GM18498 (cell line): Measurements from ENCODE around the gene CYP2S1.
"Not testable (repeated sequence)": the region's sequence is repeated elsewhere in the genome, so short reads cannot be mapped to it uniquely, and the experiment has no call there.

Experiments used
- ATAC-seq: cut with Tn5 transposase; IDR thresholded peaks from one replicate; pipeline ENCODE4 v1.9.1; 2021; ENCODE audit warnings: mild to moderate bottlenecking, moderate library complexity; ENCODE audit not compliant: unreplicated experiment

The CYP2S1 gene

DNA sequence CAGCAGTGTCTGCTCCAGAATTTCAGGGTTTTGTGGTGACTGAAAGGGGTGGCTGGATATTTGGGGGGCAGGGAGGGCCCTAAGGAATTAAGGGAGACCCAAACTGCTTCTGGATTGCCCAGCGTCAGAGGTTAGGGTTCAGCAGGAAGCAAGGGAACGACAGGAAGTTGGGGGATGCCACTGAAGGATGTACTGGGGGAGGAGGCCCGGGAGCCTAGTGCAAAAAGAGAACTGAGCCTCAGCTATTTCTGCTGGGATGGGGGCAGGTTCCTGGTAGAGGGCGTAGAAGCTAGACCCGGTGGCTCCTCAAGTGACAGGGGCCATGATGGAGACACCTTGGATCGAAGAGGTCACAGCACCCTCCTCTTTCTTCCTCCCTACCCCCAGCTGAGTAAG is 1.1 kb downstream of the CYP2S1 start:
- ATAC-seq, result no peak

DNA sequence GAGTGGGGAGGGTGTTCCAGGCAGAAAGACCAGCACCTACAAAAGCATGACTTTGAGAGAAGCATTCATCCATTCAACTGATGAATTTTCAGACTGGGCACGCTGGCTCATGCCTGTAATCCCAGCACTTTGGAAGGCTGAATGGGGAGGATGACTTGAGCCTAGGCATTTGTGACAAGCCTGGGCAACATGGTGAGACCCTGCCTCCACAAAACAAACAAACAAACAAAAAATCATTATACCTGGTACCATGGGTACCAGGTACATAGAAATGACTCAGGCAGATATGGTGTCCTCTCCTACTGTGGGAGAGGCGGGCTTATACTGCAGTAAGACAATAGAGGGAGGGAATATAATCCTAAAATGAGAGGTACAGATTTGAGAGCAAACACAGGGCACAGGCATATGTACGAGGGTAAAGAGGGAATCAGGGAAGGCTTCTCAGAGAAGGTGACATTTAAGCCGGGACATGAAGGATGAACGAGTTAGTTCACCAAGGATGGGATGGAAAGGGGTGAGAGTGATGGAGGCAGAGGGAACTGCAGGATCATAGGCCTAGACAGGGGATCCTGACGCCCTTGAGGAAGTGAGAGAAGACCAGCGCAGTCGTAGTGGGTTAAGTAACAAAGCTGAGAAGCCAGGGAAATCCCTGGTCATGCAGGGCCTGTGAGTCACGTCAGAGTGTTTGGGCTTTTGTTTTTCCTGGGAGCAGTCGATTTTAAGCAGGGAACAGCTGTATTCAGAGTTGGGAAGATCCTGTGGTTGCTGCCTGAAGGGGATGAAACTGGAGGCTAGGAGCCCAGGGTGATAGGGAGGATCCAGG is 2.9 kb downstream of the CYP2S1 start:
- ATAC-seq, result no peak

DNA sequence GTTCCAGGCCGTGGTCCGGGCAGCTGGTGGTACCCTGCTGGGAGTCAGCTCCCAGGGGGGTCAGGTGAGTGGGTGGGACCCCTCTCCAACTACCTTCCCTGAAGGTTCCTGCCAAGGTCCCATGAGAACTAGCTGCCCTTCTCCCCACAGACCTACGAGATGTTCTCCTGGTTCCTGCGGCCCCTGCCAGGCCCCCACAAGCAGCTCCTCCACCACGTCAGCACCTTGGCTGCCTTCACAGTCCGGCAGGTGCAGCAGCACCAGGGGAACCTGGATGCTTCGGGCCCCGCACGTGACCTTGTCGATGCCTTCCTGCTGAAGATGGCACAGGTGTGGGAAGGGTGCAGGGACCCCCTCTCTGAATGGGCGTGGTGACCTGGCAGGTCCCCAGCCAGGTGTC is 5.5 kb downstream of the CYP2S1 start:
- ATAC-seq, result no peak

DNA sequence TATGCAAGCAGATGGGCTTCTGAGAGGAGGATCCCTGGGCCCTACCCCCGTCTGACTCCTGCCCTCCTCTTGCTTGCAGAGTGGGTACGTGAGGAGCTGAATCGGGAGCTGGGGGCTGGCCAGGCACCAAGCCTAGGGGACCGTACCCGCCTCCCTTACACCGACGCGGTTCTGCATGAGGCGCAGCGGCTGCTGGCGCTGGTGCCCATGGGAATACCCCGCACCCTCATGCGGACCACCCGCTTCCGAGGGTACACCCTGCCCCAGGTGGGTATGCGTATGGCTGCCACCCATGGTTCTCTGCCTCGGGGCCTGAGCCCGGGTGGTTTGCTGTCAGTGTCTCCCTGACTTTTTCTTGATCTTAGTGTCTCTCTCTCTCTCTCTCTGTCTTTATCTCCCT is 10.4 kb downstream of the CYP2S1 start:
- no peak for ATAC-seq

DNA sequence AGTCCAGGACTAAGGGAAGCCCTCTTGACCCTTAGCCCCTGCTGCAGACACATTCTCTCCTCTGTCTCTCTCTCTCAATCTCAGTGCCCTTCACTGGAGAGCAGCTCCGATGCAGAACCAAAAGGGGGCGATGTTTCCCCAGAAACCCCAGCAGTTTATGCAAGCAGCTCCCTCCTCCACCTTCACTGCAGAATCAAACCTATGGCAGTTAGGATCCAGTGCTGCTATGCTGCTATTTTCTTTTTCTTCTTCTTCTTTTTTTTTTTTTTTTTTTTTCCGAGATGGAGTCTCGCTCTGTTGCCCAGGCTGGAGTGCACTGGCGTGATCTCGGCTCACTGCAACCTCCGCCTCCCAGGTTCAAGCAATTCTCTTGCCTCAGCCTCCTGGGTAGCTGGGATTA is 11.3 kb downstream of the CYP2S1 start:
- ATAC-seq, result not testable (repeated sequence)

DNA sequence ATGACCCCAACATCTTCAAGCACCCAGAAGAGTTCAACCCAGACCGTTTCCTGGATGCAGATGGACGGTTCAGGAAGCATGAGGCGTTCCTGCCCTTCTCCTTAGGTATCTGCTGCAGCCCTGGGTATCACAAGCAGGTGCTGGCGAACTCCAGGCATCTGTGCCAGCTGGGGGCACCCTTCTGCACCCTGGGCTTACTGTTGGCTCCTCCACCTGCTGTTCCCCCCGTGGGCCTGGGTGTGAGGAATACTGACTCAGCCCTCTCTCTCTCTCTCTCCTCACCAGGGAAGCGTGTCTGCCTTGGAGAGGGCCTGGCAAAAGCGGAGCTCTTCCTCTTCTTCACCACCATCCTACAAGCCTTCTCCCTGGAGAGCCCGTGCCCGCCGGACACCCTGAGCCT is 13.0 kb downstream of the CYP2S1 start:
- no peak for ATAC-seq

DNA sequence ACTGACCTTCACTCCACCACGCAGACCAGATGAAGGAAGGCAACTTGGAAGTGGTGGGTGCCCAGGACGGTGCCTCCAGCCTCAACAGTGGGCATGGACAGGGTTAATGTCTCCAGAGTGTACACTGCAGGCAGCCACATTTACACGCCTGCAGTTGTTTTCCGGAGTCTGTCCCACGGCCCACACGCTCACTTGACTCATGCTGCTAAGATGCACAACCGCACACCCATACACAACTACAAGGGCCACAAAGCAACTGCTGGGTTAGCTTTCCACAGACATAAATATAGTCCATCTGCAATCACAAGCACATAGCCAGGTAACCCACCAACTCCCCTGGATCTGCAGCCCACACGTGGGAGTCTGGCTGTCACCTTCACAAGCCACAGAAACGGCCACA is 13.4 kb downstream of the CYP2S1 start:
- ATAC-seq, result no peak

DNA sequence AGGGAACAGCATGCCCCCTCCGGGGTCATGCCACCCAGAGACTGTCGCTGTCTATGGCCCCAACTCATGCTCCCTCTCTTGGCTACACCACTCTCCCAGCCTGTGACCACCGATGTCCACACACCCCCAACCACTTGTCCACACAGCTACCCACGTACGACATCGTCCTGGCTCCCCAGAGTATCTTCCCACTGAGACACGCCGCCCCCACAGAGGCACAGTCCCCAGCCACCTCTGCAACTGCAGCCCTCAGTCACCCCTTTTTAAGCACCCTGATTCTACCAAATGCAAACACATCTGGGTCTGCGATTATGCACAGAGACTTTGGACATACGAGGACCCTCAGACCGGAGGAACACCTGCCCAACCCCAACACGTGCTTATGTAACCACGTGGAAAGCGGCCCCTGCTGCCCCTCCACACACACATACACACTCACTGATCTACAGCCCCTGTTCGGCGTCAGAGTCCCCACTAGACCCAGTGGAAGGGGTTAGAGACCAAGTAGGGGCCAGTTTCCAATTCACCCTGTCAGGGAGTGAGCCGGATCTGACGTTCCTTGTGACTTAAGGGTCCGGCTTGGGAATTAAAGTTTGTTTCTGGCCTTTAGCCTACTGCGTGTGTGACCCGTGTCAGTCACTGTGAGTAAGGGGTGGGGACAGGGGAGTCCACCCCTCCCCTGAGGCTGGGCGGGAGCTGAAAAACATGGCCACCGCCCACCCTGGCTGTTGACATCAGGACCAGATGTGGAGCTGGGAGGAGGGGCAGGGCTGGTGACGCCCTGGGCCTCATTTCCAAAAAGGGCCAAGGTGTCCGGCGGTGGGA is 14.1 kb downstream of the CYP2S1 start:
- ATAC-seq, result no peak

DNA sequence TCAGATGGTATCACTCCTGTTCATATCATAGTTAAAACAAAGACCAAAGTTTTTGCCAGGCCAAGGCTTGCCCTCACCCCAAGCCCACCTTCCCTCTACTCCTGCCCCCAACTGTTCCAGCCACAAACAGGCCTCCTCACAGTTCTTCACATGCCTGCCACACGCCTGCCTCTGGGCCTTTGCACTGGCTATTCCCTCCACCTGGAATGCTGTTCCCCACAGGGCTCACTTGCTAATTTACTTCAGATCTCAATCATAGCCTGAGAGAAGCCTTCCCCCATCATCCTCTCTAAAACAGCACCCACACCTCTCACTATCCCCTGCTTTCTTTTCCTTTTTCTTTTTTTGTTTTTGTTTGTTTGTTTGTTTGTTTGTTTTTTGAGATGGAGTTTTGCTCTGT is 21.1 kb downstream of the CYP2S1 start:
- no peak for ATAC-seq

DNA sequence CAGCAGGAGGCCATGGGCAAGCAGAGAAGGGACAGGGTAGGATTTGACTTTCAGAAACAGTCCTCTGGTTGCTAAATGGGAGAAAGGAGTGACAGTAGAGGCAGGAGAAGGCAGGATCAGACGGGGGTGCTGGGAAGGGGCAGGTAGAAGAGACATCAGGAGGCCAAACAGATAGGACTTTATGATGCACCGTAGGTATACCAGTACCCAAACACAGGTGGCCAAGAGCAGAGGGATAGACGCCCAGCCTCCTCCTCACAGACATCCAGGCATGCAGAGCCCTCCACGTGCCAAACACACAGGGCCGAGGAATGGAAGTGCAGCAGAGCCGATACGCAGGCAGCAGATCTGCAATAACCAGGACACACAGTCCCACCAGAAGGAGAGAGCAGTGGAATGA is 24.7 kb downstream of the CYP2S1 start:
- ATAC-seq, result no peak

DNA sequence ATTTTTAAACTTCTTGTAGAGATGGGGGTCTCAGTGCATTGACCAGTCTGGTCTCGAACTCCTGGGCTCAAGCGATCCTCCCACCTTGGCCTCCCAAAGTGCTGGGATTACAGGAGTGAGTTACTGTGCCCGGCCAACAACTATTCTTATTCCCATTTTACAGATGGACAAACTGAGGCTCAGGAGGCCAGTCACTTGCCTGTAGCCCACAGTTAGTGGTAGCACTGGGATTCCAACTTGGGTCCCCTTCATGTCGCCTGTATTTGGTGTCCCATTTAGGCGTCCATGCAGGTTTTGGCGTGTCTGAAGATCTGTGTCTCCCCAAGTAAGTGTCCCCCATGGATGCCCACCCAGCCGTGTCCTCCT is 25.2 kb downstream of the CYP2S1 start:
- no peak for ATAC-seq

DNA sequence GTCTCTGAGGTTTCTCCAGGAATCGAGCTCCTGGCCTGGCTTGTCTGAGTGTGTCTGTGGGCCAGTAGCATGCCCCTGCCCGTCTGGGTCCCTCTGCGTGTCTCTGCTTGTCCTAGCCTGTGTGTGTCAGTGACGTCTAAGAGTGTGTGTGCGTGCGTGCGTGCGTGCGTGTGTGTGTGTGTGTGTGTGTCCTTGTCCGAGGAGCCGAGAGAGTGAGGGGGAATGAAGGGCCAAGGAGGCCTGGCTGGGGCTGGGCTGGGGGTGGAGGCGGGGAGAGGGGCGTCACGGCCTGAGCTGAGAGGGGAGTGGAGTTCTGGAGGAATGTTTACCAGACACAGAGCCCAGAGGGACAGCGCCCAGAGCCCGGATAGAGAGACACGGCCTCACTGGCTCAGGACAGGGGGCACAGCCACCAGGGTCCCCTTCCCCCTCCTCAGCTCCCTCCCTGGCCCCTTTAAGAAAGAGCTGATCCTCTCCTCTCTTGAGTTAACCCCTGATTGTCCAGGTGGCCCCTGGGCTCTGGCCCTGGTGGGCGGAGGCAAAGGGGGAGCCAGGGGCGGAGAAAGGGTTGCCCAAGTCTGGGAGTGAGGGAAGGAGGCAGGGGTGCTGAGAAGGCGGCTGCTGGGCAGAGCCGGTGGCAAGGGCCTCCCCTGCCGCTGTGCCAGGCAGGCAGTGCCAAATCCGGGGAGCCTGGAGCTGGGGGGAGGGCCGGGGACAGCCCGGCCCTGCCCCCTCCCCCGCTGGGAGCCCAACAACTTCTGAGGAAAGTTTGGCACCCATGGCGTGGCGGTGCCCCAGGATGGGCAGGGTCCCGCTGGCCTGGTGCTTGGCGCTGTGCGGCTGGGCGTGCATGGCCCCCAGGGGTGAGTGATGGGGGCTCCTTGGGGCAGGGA is 25.8 kb downstream of the CYP2S1 start, which contains the start of gene AXL:
Gene AXL (plus strand): TSS at position 609 of the 893 bp plus-strand sequence. CDS start 170 bp downstream, at position 779.
- ATAC-seq, result no peak

DNA sequence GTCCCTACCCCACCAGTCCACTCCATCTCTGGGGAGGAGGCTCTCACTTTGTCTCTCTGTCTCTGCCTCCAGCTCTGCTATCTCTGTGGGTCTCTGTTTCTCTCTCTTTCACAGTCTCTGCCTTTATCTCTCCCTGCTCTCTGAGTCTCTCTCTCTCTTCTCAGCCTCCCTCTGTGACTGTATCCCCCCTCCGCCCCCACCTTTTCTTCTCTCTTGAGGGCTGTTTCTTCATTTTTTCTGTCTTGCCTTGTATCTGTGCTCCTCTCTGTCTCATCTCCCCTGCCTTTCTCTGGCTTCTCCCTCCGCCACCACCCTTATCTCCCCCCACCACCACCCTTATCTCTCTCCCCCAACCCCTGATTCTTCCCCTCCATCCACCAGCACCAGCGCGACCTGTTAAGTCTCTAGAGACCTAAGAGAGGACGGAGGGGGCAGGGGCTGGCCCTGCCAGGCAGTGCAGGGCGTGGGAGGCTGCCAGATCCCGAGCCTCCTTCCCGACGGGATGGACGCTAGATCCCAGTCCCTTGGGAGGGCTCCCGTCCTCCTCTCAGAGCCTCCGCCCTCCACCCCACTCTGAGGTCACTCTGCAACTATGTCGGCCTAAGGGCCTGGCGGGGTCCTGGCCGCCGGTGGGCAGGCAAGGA is 27.0 kb downstream of the CYP2S1 start:
- no peak for ATAC-seq

DNA sequence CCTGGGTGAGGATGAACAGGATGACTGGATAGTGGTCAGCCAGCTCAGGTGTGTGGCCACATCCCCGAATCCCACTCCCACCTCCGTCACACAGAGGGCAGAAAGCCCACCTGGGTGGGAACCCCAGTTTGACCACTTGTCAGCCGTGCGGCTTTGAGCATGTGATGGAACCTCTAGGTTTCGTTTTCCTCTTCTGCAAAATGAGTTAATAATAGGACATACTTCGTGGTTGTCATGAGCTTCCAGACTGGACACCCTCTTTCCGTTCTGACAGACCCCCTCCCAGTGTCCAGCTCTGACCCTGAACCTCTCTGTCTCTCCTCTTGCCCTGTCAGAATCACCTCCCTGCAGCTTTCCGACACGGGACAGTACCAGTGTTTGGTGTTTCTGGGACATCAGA is 27.8 kb downstream of the CYP2S1 start:
- ATAC-seq, result no peak

DNA sequence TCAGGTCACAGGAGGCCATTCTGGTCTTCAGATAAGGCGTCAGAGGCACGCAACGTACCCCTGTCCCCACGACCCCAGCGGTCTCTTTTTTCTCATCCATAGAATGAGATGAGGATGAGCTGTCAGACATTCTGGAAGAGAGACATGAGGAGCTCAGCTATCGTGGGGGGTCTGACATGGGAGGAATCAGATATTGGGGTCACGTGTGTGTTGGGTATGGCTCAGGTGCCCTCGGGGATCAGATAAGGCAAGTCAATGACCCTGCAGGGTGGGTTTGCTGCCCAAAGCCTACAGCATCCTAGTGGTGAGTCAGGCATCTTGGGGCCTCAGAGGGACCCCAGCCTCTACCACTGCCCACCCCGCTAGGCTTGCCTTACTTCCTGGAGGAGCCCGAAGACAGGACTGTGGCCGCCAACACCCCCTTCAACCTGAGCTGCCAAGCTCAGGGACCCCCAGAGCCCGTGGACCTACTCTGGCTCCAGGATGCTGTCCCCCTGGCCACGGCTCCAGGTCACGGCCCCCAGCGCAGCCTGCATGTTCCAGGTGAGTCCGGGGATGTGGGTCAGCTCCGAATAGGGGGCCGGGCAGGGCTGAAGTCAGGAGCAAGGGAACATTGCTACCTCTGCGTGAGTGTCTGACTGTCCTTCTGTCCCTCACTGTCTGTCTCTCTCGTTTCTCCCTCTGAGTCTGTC is 28.6 kb downstream of the CYP2S1 start:
- no peak for ATAC-seq

DNA sequence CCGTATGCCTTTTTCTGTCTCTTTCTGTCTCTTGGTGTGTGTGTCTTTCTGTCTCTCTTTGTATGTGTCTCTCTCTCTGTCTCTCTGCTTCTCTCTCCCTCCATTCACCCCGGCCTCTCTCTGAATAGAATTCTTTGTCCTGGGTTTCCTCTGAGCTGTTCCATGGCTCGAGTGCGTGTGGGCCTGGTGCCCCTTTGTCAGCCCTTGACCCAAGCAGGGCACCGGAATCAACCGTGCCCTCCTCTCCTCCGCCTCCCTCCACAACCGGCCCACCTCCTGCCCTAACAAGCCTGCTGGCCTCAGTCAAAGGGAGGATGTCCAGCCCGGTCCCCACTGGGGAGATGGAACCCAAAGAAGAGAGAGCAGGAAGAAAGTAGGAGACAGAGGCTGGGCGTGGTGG is 29.2 kb downstream of the CYP2S1 start:
- ATAC-seq, result no peak

DNA sequence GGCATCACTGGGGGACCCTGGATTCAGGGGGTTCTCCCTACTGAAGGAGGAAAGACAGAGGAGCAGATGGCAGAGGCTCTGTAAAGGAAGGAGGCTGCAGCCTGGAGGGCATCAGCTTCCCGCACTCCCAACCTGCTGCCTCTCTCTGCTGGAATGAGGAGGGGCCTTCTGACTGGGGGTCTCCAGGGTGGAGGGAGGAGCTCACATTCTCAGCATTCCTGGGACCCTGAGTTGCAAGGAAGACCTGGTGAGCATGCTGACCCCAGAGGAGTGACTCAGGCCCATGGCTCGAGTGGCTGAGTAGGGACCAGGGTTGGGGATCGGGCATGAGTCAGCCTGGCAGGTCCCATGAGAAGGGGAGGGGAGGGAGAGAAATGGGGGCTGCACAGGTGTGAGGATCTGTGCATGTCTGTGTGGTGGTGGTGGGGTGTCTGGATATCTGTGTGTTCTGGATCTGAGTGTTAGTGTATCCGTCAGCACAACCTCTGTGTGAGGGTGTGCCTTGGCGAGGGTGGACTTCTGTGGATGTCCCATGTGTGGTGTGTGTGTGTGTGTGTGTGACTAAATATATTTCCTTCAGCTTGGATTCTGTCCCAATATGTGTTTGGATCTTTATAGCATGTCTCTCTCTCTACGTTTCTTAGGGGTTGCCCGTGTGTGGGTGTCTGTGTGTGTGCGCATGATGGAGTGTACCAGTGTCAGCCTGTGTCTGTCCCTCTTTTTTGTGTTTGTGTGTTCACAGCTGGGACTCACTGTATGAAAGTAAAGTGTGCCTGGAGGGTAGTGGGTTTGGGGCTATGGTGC is 30.6 kb downstream of the CYP2S1 start:
- ATAC-seq, result no peak

DNA sequence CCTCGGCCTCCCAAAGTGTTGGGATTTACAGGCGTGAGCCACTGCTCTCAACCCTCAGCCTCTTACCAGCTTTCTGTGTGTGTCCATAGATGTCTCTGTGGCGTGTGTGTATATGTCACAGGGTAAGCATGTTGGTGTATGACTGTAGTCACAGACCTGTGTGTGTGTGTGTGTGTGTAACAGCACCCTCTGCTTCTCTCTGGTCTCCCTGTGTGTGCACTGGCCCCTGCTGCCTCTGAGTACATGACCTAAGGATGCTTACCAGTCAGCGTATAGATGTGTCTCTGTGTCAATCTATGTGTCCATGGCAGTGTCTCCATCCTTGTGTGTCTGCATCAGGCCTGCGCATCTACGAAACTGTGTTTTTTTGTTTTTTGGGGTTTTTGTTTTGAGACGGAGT is 31.6 kb downstream of the CYP2S1 start:
- ATAC-seq, result no peak
